KG1 (cell line): ENCODE data around the gene BRME1.
A peak's percentile ranks its signal among the peaks of the same experiment; 100 is the strongest.

Experiments used
- DNase-seq: peaks from one replicate; lab custom pipeline; 2025; lab: John Stamatoyannopoulos, UW

Gene BRME1

GRCh38 chr19:13844130-13844631 lies 61.7 kb downstream of the BRME1 start:
- DNase-seq: no peak

- no peak for DNase-seq
These were observed 62.6 kb downstream of the BRME1 start for GRCh38 chr19:13843104-13843921.

GRCh38 chr19:13842291-13843103 lies 63.4 kb downstream of the BRME1 start:
- peak; percentile 46 for DNase-seq

GRCh38 chr19:13841962-13842290 lies 64.0 kb downstream of the BRME1 start:
- DNase-seq: no peak

GRCh38 chr19:13841086-13841961 lies 64.6 kb downstream of the BRME1 start:
- no peak for DNase-seq

GRCh38 chr19:13840305-13841085 lies 65.4 kb downstream of the BRME1 start:
- no peak for DNase-seq

- peak; percentile 81 for DNase-seq
These were observed 66.0 kb downstream of the BRME1 start for GRCh38 chr19:13839938-13840304.

GRCh38 chr19:13839130-13839937 lies 66.6 kb downstream of the BRME1 start:
- peak; percentile 93 for DNase-seq

GRCh38 chr19:13838435-13839129 lies 67.3 kb downstream of the BRME1 start:
- no peak for DNase-seq

GRCh38 chr19:13835791-13836723 lies 69.9 kb downstream of the BRME1 start:
- peak; percentile 75 for DNase-seq

GRCh38 chr19:13834244-13835069 lies 71.5 kb downstream of the BRME1 start:
- no peak for DNase-seq

- DNase-seq: no peak
These were observed 72.3 kb downstream of the BRME1 start for GRCh38 chr19:13833330-13834243.
